ENCODE results near the gene PRSS50.

DNA sequence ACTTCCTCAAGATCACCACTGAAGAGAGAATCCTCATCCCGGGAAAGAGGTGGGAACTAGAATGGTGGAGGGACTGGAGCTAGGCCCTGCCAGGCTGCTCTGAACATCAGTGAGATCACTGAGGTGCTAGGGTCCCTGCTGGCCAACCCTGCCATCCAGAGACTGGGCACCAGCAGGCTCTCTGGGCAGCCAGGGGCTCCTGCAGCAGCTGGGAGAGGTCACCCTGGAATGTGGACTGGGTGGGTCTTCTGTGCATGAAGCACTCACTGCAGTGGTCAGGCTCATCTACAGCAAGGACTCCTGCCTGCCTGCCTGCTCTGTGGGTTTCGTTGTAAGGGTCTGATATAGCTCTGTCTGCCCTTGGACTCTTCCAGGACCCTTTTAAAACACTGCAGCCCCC lies 49.1 kb downstream of the PRSS50 start:
- TF ChIP-seq EZH2 (IDR thresholded peaks at IDR 0.05; ENCODE audit: borderline replicate concordance, low read length) (no peak), CTCF (conservative IDR thresholded peaks at IDR 0.05 in 1 of 2, IDR thresholded peaks at IDR 0.05 in 1 of 2; ENCODE audit: extremely low read depth in 1 of 2, insufficient read depth in 1 of 2, low read depth in 1 of 2, low read length in 2 of 2) (no peak)

Data from mammary epithelial cell (primary cell).